Breast epithelium (tissue), 3 donors: ENCODE data around the gene ARFGEF2.

Experiments
- CTCF ChIP-seq, 3 donors: fragments of 450-650 bp; IDR thresholded peaks; one replicate each; pipeline ENCODE4 v1.5.1; 2016 to 2017; ENCODE audit warnings: antibody characterized with exemption in 3 of 3, mild to moderate bottlenecking in 3 of 3, moderate library complexity in 3 of 3
- POLR2A ChIP-seq: fragments of 450-650 bp; IDR thresholded peaks from one replicate; pipeline ENCODE4 v1.6.1; 2016; ENCODE audit warnings: antibody characterized with exemption, mild to moderate bottlenecking, moderate library complexity

- TF ChIP-seq CTCF (IDR thresholded peaks at IDR 0.05), result no peak
- no peak for TF ChIP-seq POLR2A
Observed at GRCh38 chr20:49037962-49038387, 116.5 kb downstream of the ARFGEF2 start.
